H1 (cell line): ENCODE data around the gene MNX1. TPM values are rescaled to one million over a fixed set of nuclear protein-coding genes. Genes with fewer than 3 reads are reported as not detected.

Experiments used
- CTCF ChIA-PET: fragments of 300-600 bp; sonication (Branson Sonifier 250); formaldehyde crosslinking; loops from one replicate; lab custom pipeline; 2021; ENCODE audit not compliant: partially characterized antibody; lab: Charles Lee
- POLR2A ChIA-PET: fragments of 300-600 bp; sonication (Branson Sonifier 250); formaldehyde crosslinking; loops from one replicate; lab custom pipeline; 2021; ENCODE audit warnings: inconsistent platforms; ENCODE audit not compliant: partially characterized antibody; lab: Charles Lee
- DNase-seq, 2 experiments: peaks; one replicate each; pipeline versions ENCODE4 v3.0.0 to v3.0.0-alpha.2; 2010 to 2022; ENCODE audit warnings: low spot score in 2 of 2, low read depth in 1 of 2, mixed read lengths in 1 of 2
- FAIRE-seq: peaks from 2 replicates; lab custom pipeline; 2011; peaks lifted over from hg19 to GRCh38; lab: Jason Lieb, UNC
- H2AFZ ChIP-seq: 2 replicates; pipeline ENCODE4 v1.8.1; 2012; ENCODE audit warnings: low read length, inconsistent platforms
- H2AK5ac ChIP-seq: 2 replicates; pipeline ENCODE4 v1.6.1; 2013; ENCODE audit warnings: low read depth, low read length
- H2BK120ac ChIP-seq: replicated peaks from 2 replicates; pipeline ENCODE3; 2013; ENCODE audit warnings: low read depth, low read length, inconsistent platforms
- H2BK12ac ChIP-seq: 2 replicates; pipeline ENCODE4 v1.6.1; 2013; ENCODE audit warnings: low read depth, low read length
- H2BK15ac ChIP-seq: 2 replicates; pipeline ENCODE4 v1.6.1; 2013; ENCODE audit warnings: low read length
- H2BK20ac ChIP-seq: 2 replicates; pipeline ENCODE4 v1.6.1; 2013; ENCODE audit warnings: low read length
- H2BK5ac ChIP-seq: 2 replicates; pipeline ENCODE4 v1.6.1; 2013; ENCODE audit warnings: low read depth, low read length
- H3K14ac ChIP-seq: 2 replicates; pipeline ENCODE4 v1.6.1; 2013; ENCODE audit warnings: inconsistent platforms; ENCODE audit not compliant: insufficient read length
- H3K18ac ChIP-seq: 2 replicates; pipeline ENCODE4 v1.6.1; 2013; ENCODE audit warnings: low read length; ENCODE audit errors: extremely low read depth
- H3K23ac ChIP-seq: 2 replicates; pipeline ENCODE4 v1.6.1; 2013; ENCODE audit warnings: inconsistent platforms; ENCODE audit not compliant: insufficient read length
- H3K23me2 ChIP-seq: 2 replicates; pipeline ENCODE4 v1.6.1; 2013; ENCODE audit warnings: low read depth, low read length
- H3K27ac ChIP-seq: 2 replicates; pipeline ENCODE4 v1.6.1; 2011; ENCODE audit warnings: low read depth, low read length, inconsistent platforms
- H3K27me3 ChIP-seq, 4 experiments: replicated peaks in 1 of 4; 1 replicate in 1 of 4; 2 replicates in 3 of 4; pipeline versions ENCODE4 v1.6.1 to v1.8.1; 2011 to 2013; ENCODE audit warnings: low read length in 3 of 4, mild to moderate bottlenecking in 3 of 4, inconsistent platforms in 2 of 4, mixed read lengths in 2 of 4, moderate library complexity in 1 of 4; ENCODE audit not compliant: control insufficient read depth in 3 of 4, insufficient read depth in 3 of 4; ENCODE audit errors: extremely low read depth in 1 of 4
- H3K36me3 ChIP-seq, 4 experiments: 2 replicates each; pipeline versions ENCODE4 v1.6.1 to v1.8.1; 2011 to 2013; ENCODE audit warnings: mild to moderate bottlenecking in 4 of 4, low read length in 3 of 4, moderate library complexity in 2 of 4, control low read depth in 1 of 4, inconsistent platforms in 1 of 4; ENCODE audit not compliant: insufficient read depth in 4 of 4, control insufficient read depth in 2 of 4
- H3K4ac ChIP-seq: replicated peaks from 2 replicates; pipeline ENCODE3; 2013; ENCODE audit warnings: low read length, low read depth, mixed read lengths, inconsistent platforms; ENCODE audit not compliant: insufficient read length
- H3K4me1 ChIP-seq, 4 experiments: replicated peaks in 1 of 4; 1 replicate in 1 of 4; 2 replicates in 3 of 4; pipeline versions ENCODE4 v1.6.1 to v1.8.1; 2011 to 2013; ENCODE audit warnings: low read length in 3 of 4, inconsistent platforms in 2 of 4, mixed read lengths in 1 of 4; ENCODE audit not compliant: insufficient read depth in 4 of 4, control insufficient read depth in 3 of 4
- H3K4me2 ChIP-seq, 2 experiments: 2 replicates each; pipeline versions ENCODE4 v1.6.1 to v1.8.1; 2011 to 2013; ENCODE audit warnings: low read depth in 2 of 2, low read length in 2 of 2, control low read depth in 1 of 2, inconsistent platforms in 1 of 2, mild to moderate bottlenecking in 1 of 2; ENCODE audit not compliant: insufficient read depth in 1 of 2
- H3K4me3 ChIP-seq, 4 experiments: fragments of 200-600, 300-600 bp in 1 of 4; sonication (generic), shearing (Covaris generic), sonication (Bioruptor Twin) in 1 of 4; 2 replicates each; pipeline versions ENCODE4 v1.5.1 to v1.8.1; 2011 to 2016; ENCODE audit warnings: low read length in 4 of 4, low read depth in 3 of 4, control low read depth in 2 of 4, inconsistent platforms in 2 of 4, mild to moderate bottlenecking in 2 of 4, mixed read lengths in 1 of 4, moderate library complexity in 1 of 4; ENCODE audit not compliant: insufficient read depth in 2 of 4; ENCODE audit errors: extremely low read depth in 1 of 4
- H3K56ac ChIP-seq: replicated peaks from 2 replicates; pipeline ENCODE3; 2013; ENCODE audit warnings: low read depth, mild to moderate bottlenecking, mixed read lengths, low read length, inconsistent platforms; ENCODE audit not compliant: insufficient read length
- H3K79me1 ChIP-seq: 2 replicates; pipeline ENCODE4 v1.6.1; 2013; ENCODE audit warnings: low read depth, low read length, control low read depth
- H3K79me2 ChIP-seq, 2 experiments: 2 replicates each; pipeline versions ENCODE4 v1.6.1 to v1.8.1; 2012 to 2013; ENCODE audit warnings: low read length in 2 of 2, mild to moderate bottlenecking in 2 of 2, inconsistent platforms in 1 of 2; ENCODE audit not compliant: insufficient read depth in 2 of 2, control insufficient read depth in 1 of 2
- H3K9ac ChIP-seq, 4 experiments: replicated peaks in 1 of 4; 1 replicate in 1 of 4; 2 replicates in 3 of 4; pipeline versions ENCODE4 v1.6.1 to v1.8.1; 2011 to 2013; ENCODE audit warnings: low read depth in 3 of 4, low read length in 3 of 4, control low read depth in 2 of 4, mild to moderate bottlenecking in 2 of 4, moderate library complexity in 2 of 4, inconsistent platforms in 1 of 4; ENCODE audit errors: extremely low read depth in 1 of 4
- H3K9me3 ChIP-seq, 2 experiments: 2 replicates each; pipeline versions ENCODE4 v1.6.1 to v1.8.1; 2012 to 2013; ENCODE audit warnings: mild to moderate bottlenecking in 2 of 2, moderate library complexity in 2 of 2, control low read depth in 1 of 2, inconsistent platforms in 1 of 2, low read depth in 1 of 2, low read length in 1 of 2, mixed read lengths in 1 of 2; ENCODE audit not compliant: insufficient read depth in 2 of 2
- H4K20me1 ChIP-seq, 2 experiments: replicated peaks in 1 of 2; 2 replicates each; pipeline versions ENCODE3 to v1.8.1; 2011 to 2013; ENCODE audit warnings: inconsistent platforms in 2 of 2, low read length in 2 of 2, mild to moderate bottlenecking in 1 of 2; ENCODE audit not compliant: insufficient read depth in 2 of 2, control insufficient read depth in 1 of 2
- H4K5ac ChIP-seq: 2 replicates; pipeline ENCODE4 v1.6.1; 2013; ENCODE audit warnings: low read length, low read depth, mixed read lengths, inconsistent platforms; ENCODE audit not compliant: insufficient read length
- H4K8ac ChIP-seq: 2 replicates; pipeline ENCODE4 v1.8.0; 2013; ENCODE audit warnings: mild to moderate bottlenecking, moderate library complexity, low read length, inconsistent platforms; ENCODE audit not compliant: insufficient read depth; ENCODE audit errors: extremely low read depth
- H4K91ac ChIP-seq: replicated peaks from 2 replicates; pipeline ENCODE3; 2013; ENCODE audit warnings: low read length, mixed read lengths, inconsistent platforms; ENCODE audit not compliant: insufficient read length
- CBX5 ChIP-seq: fragments of 300-800, 300-1000 bp; sonication (generic); IDR thresholded peaks from 2 replicates; pipeline ENCODE4 v1.7.1; 2016; ENCODE audit warnings: antibody characterized with exemption, low read length, low read depth
- KDM5A ChIP-seq: fragments of 200-600 bp; IDR thresholded peaks from 2 replicates; pipeline ENCODE4 v1.7.1; 2012; ENCODE audit warnings: mild to moderate bottlenecking, low read length, inconsistent platforms, mixed read lengths
- MAX ChIP-seq: IDR thresholded peaks from 2 replicates; pipeline ENCODE4 v1.6.1; 2012; ENCODE audit warnings: inconsistent platforms
- RBBP5 ChIP-seq: IDR thresholded peaks from 2 replicates; pipeline ENCODE4 v1.7.1; 2012; ENCODE audit warnings: low read depth, mild to moderate bottlenecking, inconsistent platforms, low read length, moderate library complexity, borderline replicate concordance
- RNF2 ChIP-seq: fragments of 200-900, 300-1000 bp; sonication (generic); IDR thresholded peaks from 2 replicates; pipeline ENCODE4 v1.7.1; 2016; ENCODE audit warnings: borderline replicate concordance, low read depth, mild to moderate bottlenecking, antibody characterized with exemption, low read length; ENCODE audit not compliant: poor library complexity, severe bottlenecking; ENCODE audit errors: missing control alignments
- SIN3A ChIP-seq, 2 experiments: IDR thresholded peaks in 1 of 2; conservative IDR thresholded peaks in 1 of 2; 2 replicates each; pipeline ENCODE4 v1.6.1; 2011 to 2012; ENCODE audit warnings: low read length in 2 of 2, improper control_type of control experiment in 1 of 2, low read depth in 1 of 2, mild to moderate bottlenecking in 1 of 2
- TAF1 ChIP-seq: IDR thresholded peaks from 2 replicates; pipeline ENCODE4 v1.6.1; 2011; ENCODE audit warnings: mild to moderate bottlenecking, low read depth, low read length
- WGBS, 2 experiments: shearing (Covaris generic) in 1 of 2; methylation state at CpG; one replicate each; pipeline versions ENCODE4 v1.1.6 to v1.1.7; 2013 to 2015; ENCODE audit warnings: low lambda C conversion rate in 2 of 2, mixed read lengths in 2 of 2, inconsistent platforms in 1 of 2, low coverage in 1 of 2, missing lambda C conversion rate in 1 of 2; ENCODE audit not compliant: insufficient replicate concordance in 2 of 2, insufficient coverage in 1 of 2, insufficient read length in 1 of 2; ENCODE audit errors: extremely low coverage in 1 of 2, missing lambda C conversion rate in 1 of 2; 5-methylcytosine and 5-hydroxymethylcytosine counted together
- polyA plus RNA-seq, 7 experiments: library from polyadenylated mRNA; depleted of rRNA in 3 of 7; stranded (reverse) in 5 of 7; unstranded in 2 of 7; fragments of >200 nt in 5 of 7; fragments of 200-250 nt in 2 of 7; gene quantifications; 1 replicate in 5 of 7; 2 replicates in 1 of 7; 4 replicates in 1 of 7; pipeline versions ENCODE4 v1.2.1 to v1.2.3, GENCODE V29; 2011 to 2013; ENCODE audit warnings: missing spikeins in 2 of 7, mixed read lengths in 2 of 7
- total RNA-seq: library from RNA; stranded (reverse); fragmentation: NEBNext Ultra II Directional; extraction: Animal tissue kit (Norgen Biotek cat#: 25700); gene quantifications from 2 replicates; pipeline ENCODE4 v1.2.1, GENCODE V29; 2021

Gene MNX1
- total and polyA plus RNA-seq, 2 of the 8 experiments (the other 6 are each of a cell fraction or from before 2014, with no cell fraction given) = 0.39 TPM; not detected in 1

- no peak overlapping the region for H2BK120ac ChIP-seq
- 1% methylated on average over 39 of the region's 130 CpGs; no CpG with 5 or more reads in 1 of the 2 experiments for WGBS, 2 experiments
- H2AK5ac ChIP-seq = no peak overlapping the region
- peak overlapping the region; percentile 74 to 80 for H3K4me2 ChIP-seq
- CTCF ChIA-PET = interaction anchor here (0.5 to 1.7 kb wide), 2 partner anchors 9 to 671 kb away, joined by 3 to 4 read pairs; no protein-coding TSS in a partner anchor
- H3K23me2 ChIP-seq = peaks cover 8% of the 10 kb centered on the region; the same call in 1 of the 2 replicates
- no peak overlapping the region for H3K56ac ChIP-seq
- no peak overlapping the region for H4K91ac ChIP-seq
- no peak overlapping the region for H3K27ac ChIP-seq
- no peak overlapping the region for H2AFZ ChIP-seq
- no peak overlapping the region for H3K4ac ChIP-seq
- no peak overlapping the region for H4K5ac ChIP-seq
- peak overlapping the region; percentile 27 to 52 (median 30) for H3K4me3 ChIP-seq
- peaks cover 8 to 41% (median 17%) of the 10 kb centered on the region in 4 experiments for H3K4me1 ChIP-seq
- POLR2A ChIA-PET = interaction anchor here (1.5 to 3.3 kb wide), 3 partner anchors 9 to 12 kb away, joined by 6 to 15 read pairs (median 7); no protein-coding TSS in a partner anchor
- no peak overlapping the region for H3K14ac ChIP-seq
- no peak for DNase-seq
- H2BK15ac ChIP-seq = no peak overlapping the region
- no peak overlapping the region for H3K23ac ChIP-seq
- H4K8ac ChIP-seq = peak overlapping the region; percentile 31; the same call in 1 of the 2 replicates
- no peaks in the 10 kb centered on the region for H3K9me3 ChIP-seq
- peaks cover 0 to 15% (median 0%) of the 10 kb centered on the region in 4 experiments; a peak in 1 of 8 replicates for H3K36me3 ChIP-seq
- no peak overlapping the region; the same call in 1 of the 2 replicates for H3K18ac ChIP-seq
- H3K9ac ChIP-seq = no peak overlapping the region
- no peak overlapping the region for H2BK5ac ChIP-seq
- no peaks in the 10 kb centered on the region for H3K79me1 ChIP-seq
- H3K79me2 ChIP-seq = no peaks in the 10 kb centered on the region
- no peak overlapping the region for H2BK12ac ChIP-seq
- peaks cover 91 to 98% (median 96%) of the 10 kb centered on the region in 4 experiments for H3K27me3 ChIP-seq
- no peak overlapping the region for H2BK20ac ChIP-seq
- peaks cover 16 to 31% of the 10 kb centered on the region in 2 experiments for H4K20me1 ChIP-seq
- no peak for FAIRE-seq
- no peak for TF ChIP-seq MAX
- TF ChIP-seq RBBP5 = no peak
- TF ChIP-seq RNF2 = no peak
- no peak for TF ChIP-seq TAF1
- TF ChIP-seq SIN3A (conservative IDR thresholded peaks at IDR 0.05 in 1 of 2, IDR thresholded peaks at IDR 0.05 in 1 of 2; ENCODE audit: low read depth in 1 of 2, low read length in 2 of 2) = no peak
- no peak for TF ChIP-seq KDM5A
- TF ChIP-seq CBX5 = no peak
Measured at GRCh38 chr7:157009778-157010587, 480 bp downstream of the MNX1 start.
